OCI-LY1 (cell line): ENCODE results near the gene ZBTB7C.

Experiments
- H2AFZ ChIP-seq: fragments of 200-600 bp; sonication (generic), shearing (Covaris generic); 2 replicates; pipeline ENCODE4 v1.6.0; 2014; ENCODE audit warnings: antibody characterized with exemption, mild to moderate bottlenecking, low read length
- H3F3A ChIP-seq: fragments of 200-600 bp; sonication (generic), shearing (Covaris generic); 2 replicates; pipeline ENCODE4 v1.6.0; 2014; ENCODE audit warnings: mild to moderate bottlenecking, antibody characterized with exemption, low read length, moderate library complexity; ENCODE audit not compliant: insufficient read depth
- H3K27ac ChIP-seq: fragments of 200-600 bp; sonication (generic); 2 replicates; pipeline ENCODE4 v1.5.1; 2014; ENCODE audit warnings: low read length, mixed run types, mild to moderate bottlenecking, low read depth; ENCODE audit not compliant: poor library complexity, severe bottlenecking
- H3K27me3 ChIP-seq: fragments of 200-600 bp; sonication (generic); 2 replicates; pipeline ENCODE4 v1.6.0; 2014; ENCODE audit warnings: antibody characterized with exemption, mild to moderate bottlenecking, low read length, moderate library complexity; ENCODE audit not compliant: insufficient read depth
- H3K36me3 ChIP-seq: fragments of 200-600 bp; sonication (generic); 2 replicates; pipeline ENCODE4 v1.6.1; 2014; ENCODE audit warnings: mild to moderate bottlenecking, antibody characterized with exemption, low read length, moderate library complexity, mixed read lengths; ENCODE audit not compliant: insufficient read depth
- H3K4me1 ChIP-seq: fragments of 200-600 bp; sonication (generic); 2 replicates; pipeline ENCODE4 v1.5.1; 2014; ENCODE audit warnings: mild to moderate bottlenecking, low read length, moderate library complexity; ENCODE audit not compliant: insufficient read depth, severe bottlenecking
- H3K4me2 ChIP-seq: fragments of 200-600 bp; sonication (generic), shearing (Covaris generic); 2 replicates; pipeline ENCODE4 v1.6.1; 2014; ENCODE audit warnings: low read length
- H3K4me3 ChIP-seq: fragments of 200-600 bp; sonication (generic); 2 replicates; pipeline ENCODE4 v1.5.1; 2014; ENCODE audit warnings: low read length, low read depth, mild to moderate bottlenecking, mixed read lengths; ENCODE audit not compliant: poor library complexity, severe bottlenecking
- H3K79me2 ChIP-seq: fragments of 200-600 bp; shearing (Covaris generic); 2 replicates; pipeline ENCODE4 v1.6.1; 2016; ENCODE audit warnings: mixed run types, low read length, mixed read lengths; ENCODE audit not compliant: insufficient read depth
- H3K9ac ChIP-seq: fragments of 200-600 bp; sonication (generic), shearing (Covaris generic); 2 replicates; pipeline ENCODE4 v1.6.1; 2014; ENCODE audit warnings: mild to moderate bottlenecking, low read length, mixed read lengths
- H3K9me2 ChIP-seq: fragments of 200-600 bp; sonication (generic), shearing (Covaris generic); 2 replicates; pipeline ENCODE4 v1.6.1; 2014; ENCODE audit warnings: low read depth, mild to moderate bottlenecking, low read length, mixed read lengths
- H3K9me3 ChIP-seq: fragments of 200-600 bp; shearing (Covaris generic); 2 replicates; pipeline ENCODE4 v1.6.1; 2014; ENCODE audit warnings: low read length, mixed read lengths
- H4K20me1 ChIP-seq: fragments of 200-600 bp; sonication (generic), shearing (Covaris generic); 2 replicates; pipeline ENCODE4 v1.6.0; 2016; ENCODE audit warnings: mild to moderate bottlenecking, low read length; ENCODE audit not compliant: insufficient read depth
- CTCF ChIP-seq: fragments of 200-600 bp; sonication (generic), shearing (Covaris generic); IDR thresholded peaks from 2 replicates; pipeline ENCODE4 v1.5.1; 2017; ENCODE audit warnings: mild to moderate bottlenecking, antibody characterized with exemption, low read length, moderate library complexity, mixed read lengths
- EZH2 ChIP-seq: fragments of 200-600 bp; sonication (generic), shearing (Covaris generic); IDR thresholded peaks from 2 replicates; pipeline ENCODE4 v1.8.0; 2017; ENCODE audit warnings: borderline replicate concordance, mixed run types, mild to moderate bottlenecking, antibody characterized with exemption, low read length, moderate library complexity, mixed read lengths

The ZBTB7C gene

GRCh38 chr18:48170651-48171050, 238.5 kb downstream of the ZBTB7C start:
- no peaks in the 10 kb centered on the region for H3K9me3 ChIP-seq

GRCh38 chr18:48168861-48169260, 240.3 kb downstream of the ZBTB7C start:
- Histone ChIP-seq H3K27ac (no peak overlapping the region), H3F3A (no peaks in the 10 kb centered on the region), H3K4me1 (no peaks in the 10 kb centered on the region), H3K27me3 (no peaks in the 10 kb centered on the region), H3K4me2 (no peak overlapping the region), H3K4me3 (no peak overlapping the region), H2AFZ (no peak overlapping the region), H3K79me2 (no peaks in the 10 kb centered on the region), H3K9ac (no peak overlapping the region), H3K9me3 (no peaks in the 10 kb centered on the region), H4K20me1 (no peaks in the 10 kb centered on the region), H3K36me3 (no peaks in the 10 kb centered on the region), H3K9me2 (no peaks in the 10 kb centered on the region)
- TF ChIP-seq EZH2 (no peak), CTCF (no peak)

More at GRCh38 chr18:48170651-48171050, 238.5 kb downstream of the ZBTB7C start:
- H4K20me1 ChIP-seq, result no peaks in the 10 kb centered on the region
- H3F3A ChIP-seq, result no peaks in the 10 kb centered on the region
- H3K4me1 ChIP-seq, result no peaks in the 10 kb centered on the region
- no peak for TF ChIP-seq EZH2
- no peak for TF ChIP-seq CTCF
- no peak overlapping the region for H3K27ac ChIP-seq
- H3K79me2 ChIP-seq, result no peaks in the 10 kb centered on the region
- no peaks in the 10 kb centered on the region for H3K9me2 ChIP-seq
- no peaks in the 10 kb centered on the region for H3K36me3 ChIP-seq
- H3K27me3 ChIP-seq, result no peaks in the 10 kb centered on the region
- H2AFZ ChIP-seq, result no peak overlapping the region
- H3K4me2 ChIP-seq, result no peak overlapping the region
- H3K4me3 ChIP-seq, result no peak overlapping the region
- H3K9ac ChIP-seq, result no peak overlapping the region

GRCh38 chr18:48167897-48168253, 241.3 kb downstream of the ZBTB7C start:
- H2AFZ ChIP-seq, result no peak overlapping the region
- no peaks in the 10 kb centered on the region for H3K4me1 ChIP-seq
- no peaks in the 10 kb centered on the region for H4K20me1 ChIP-seq
- TF ChIP-seq EZH2 (no peak), CTCF (no peak)
- no peak overlapping the region for H3K27ac ChIP-seq
- no peak overlapping the region for H3K9ac ChIP-seq
- H3K36me3 ChIP-seq, result no peaks in the 10 kb centered on the region
- H3K79me2 ChIP-seq, result no peaks in the 10 kb centered on the region
- H3K9me2 ChIP-seq, result no peaks in the 10 kb centered on the region
- H3K9me3 ChIP-seq, result no peaks in the 10 kb centered on the region
- no peak overlapping the region for H3K4me3 ChIP-seq
- no peaks in the 10 kb centered on the region for H3F3A ChIP-seq
- H3K4me2 ChIP-seq, result no peak overlapping the region
- H3K27me3 ChIP-seq, result no peaks in the 10 kb centered on the region
